HepG2 (cell line): Measurements from ENCODE around the gene HSF2BP. TPM values are rescaled to one million over a fixed set of nuclear protein-coding genes. Genes with fewer than 3 reads are reported as not detected.
A peak's percentile ranks its signal among the peaks of the same experiment; 100 is the strongest.

Experiments
- ATAC-seq: fragments of 200-7000 bp; cut with Tn5 transposase; 3 replicates; pipeline ENCODE4 v1.9.1; 2020; ENCODE audit warnings: mild to moderate bottlenecking, moderate library complexity
- BruUV-seq: library from RNA; stranded (reverse); fragments of 400-500 nt; replicated peaks from 2 replicates; lab custom pipeline; 2021; lab: Mats Ljungman, UMichigan
- CTCF ChIA-PET: fragments of 300-600 bp; formaldehyde crosslinking; extraction: SDS; loops from one replicate; lab custom pipeline; 2021; ENCODE audit warnings: low total read pairs, inconsistent platforms, low intra/inter-chr PET ratio; lab: Yijun Ruan, JAX
- POLR2A ChIA-PET: fragments of 350-600 bp; sonication (Branson Sonifier 250); formaldehyde crosslinking; loops from one replicate; lab custom pipeline; 2020; ENCODE audit warnings: antibody characterized with exemption, inconsistent platforms; lab: Yijun Ruan, JAX
- DNase-seq: peaks from one replicate; pipeline ENCODE4 v3.0.0-alpha.2; 2015; ENCODE audit warnings: low spot score
- FAIRE-seq: peaks from 3 replicates; lab custom pipeline; 2011; peaks lifted over from hg19 to GRCh38; lab: Jason Lieb, UNC
- H2AFZ ChIP-seq: one replicate; pipeline ENCODE4 v1.6.1; 2011; ENCODE audit warnings: low read length, inconsistent platforms
- H3K27ac ChIP-seq: fragments of 300-600 bp; 3 replicates; pipeline ENCODE4 v1.8.0; 2011; ENCODE audit warnings: mixed run types, mild to moderate bottlenecking, mixed read lengths, low read length, inconsistent platforms; ENCODE audit not compliant: insufficient read depth; ENCODE audit errors: extremely low read length
- H3K27me3 ChIP-seq, 2 experiments: fragments of 200-600 bp in 1 of 2; 2 replicates in 1 of 2; 3 replicates in 1 of 2; pipeline versions ENCODE4 v1.6.0 to v1.8.0; 2011; ENCODE audit warnings: low read length in 2 of 2, mild to moderate bottlenecking in 2 of 2, moderate library complexity in 2 of 2, inconsistent platforms in 1 of 2; ENCODE audit not compliant: insufficient read depth in 2 of 2, control insufficient read depth in 1 of 2
- H3K36me3 ChIP-seq, 2 experiments: fragments of 200-600 bp in 1 of 2; replicated peaks in 1 of 2; 2 replicates in 1 of 2; 3 replicates in 1 of 2; pipeline versions ENCODE4 v1.5.1 to v1.8.0; 2011; ENCODE audit warnings: low read length in 2 of 2, inconsistent platforms in 1 of 2; ENCODE audit not compliant: insufficient read depth in 2 of 2, control insufficient read depth in 1 of 2
- H3K4me1 ChIP-seq: 2 replicates; pipeline ENCODE4 v1.5.1; 2012; ENCODE audit warnings: low read length, inconsistent platforms; ENCODE audit not compliant: insufficient read depth
- H3K4me2 ChIP-seq: 2 replicates; pipeline ENCODE4 v1.6.0; 2011; ENCODE audit warnings: low read depth, low read length, inconsistent platforms
- H3K4me3 ChIP-seq, 3 experiments: fragments of 200-600 bp in 1 of 3; sonication (generic), shearing (Covaris generic) in 1 of 3; replicated peaks in 1 of 3; 2 replicates each; pipeline ENCODE4 v1.5.1; 2011 to 2016; ENCODE audit warnings: low read length in 3 of 3, inconsistent platforms in 2 of 3, low read depth in 2 of 3, mild to moderate bottlenecking in 2 of 3, control low read depth in 1 of 3, mixed read lengths in 1 of 3; ENCODE audit not compliant: insufficient read depth in 1 of 3
- H3K79me2 ChIP-seq: one replicate; pipeline ENCODE4 v1.6.1; 2011; ENCODE audit warnings: low read length, inconsistent platforms; ENCODE audit not compliant: insufficient read depth
- H3K9ac ChIP-seq: 2 replicates; pipeline ENCODE4 v1.6.0; 2011; ENCODE audit warnings: mild to moderate bottlenecking, low read depth, low read length, inconsistent platforms; ENCODE audit not compliant: insufficient read depth
- H3K9me3 ChIP-seq: 2 replicates; pipeline ENCODE4 v1.5.1; 2012; ENCODE audit warnings: mild to moderate bottlenecking, low read length
- H4K20me1 ChIP-seq: 2 replicates; pipeline ENCODE4 v1.6.0; 2011; ENCODE audit warnings: inconsistent platforms, mild to moderate bottlenecking, low read length, moderate library complexity; ENCODE audit not compliant: insufficient read depth
- ARNT ChIP-seq: fragments of 450-650 bp; IDR thresholded peaks from 2 replicates; pipeline ENCODE4 v1.6.1; 2017
- CC2D1A ChIP-seq: sonication (generic); formaldehyde crosslinking; IDR thresholded peaks from 2 replicates; pipeline ENCODE4 v1.8.1; 2023; ENCODE audit warnings: mild to moderate bottlenecking, missing genetic modification reagents
- HOXA9 ChIP-seq: sonication (generic); formaldehyde crosslinking; IDR thresholded peaks from 2 replicates; pipeline ENCODE4 v1.8.1; 2022; ENCODE audit warnings: missing genetic modification reagents, mild to moderate bottlenecking, moderate library complexity, borderline replicate concordance
- POLR2A ChIP-seq, 2 experiments: IDR thresholded peaks; 2 replicates each; pipeline ENCODE4 v1.6.1; 2011; ENCODE audit warnings: low read depth in 2 of 2, low read length in 2 of 2, mild to moderate bottlenecking in 1 of 2, moderate library complexity in 1 of 2; ENCODE audit not compliant: insufficient read depth in 1 of 2
- PRDM10 ChIP-seq: sonication (generic); formaldehyde crosslinking; IDR thresholded peaks from 2 replicates; pipeline ENCODE4 v1.4.0; 2020; ENCODE audit warnings: low read depth, missing genetic modification reagents
- SIN3A ChIP-seq: IDR thresholded peaks from 2 replicates; pipeline ENCODE4 v1.6.1; 2011; ENCODE audit warnings: low read depth, mild to moderate bottlenecking, control low read depth, low read length, borderline replicate concordance
- ZFP37 ChIP-seq: sonication (generic); formaldehyde crosslinking; IDR thresholded peaks from 2 replicates; pipeline ENCODE4 v1.4.0; 2020; ENCODE audit warnings: missing genetic modification reagents, borderline replicate concordance
- ZNF3 ChIP-seq: IDR thresholded peaks from 2 replicates; pipeline ENCODE4 v1.7.0; 2017; ENCODE audit warnings: inconsistent platforms
- ZNF333 ChIP-seq: sonication (generic); formaldehyde crosslinking; IDR thresholded peaks from 2 replicates; pipeline ENCODE4 v1.4.0; 2020; ENCODE audit warnings: mild to moderate bottlenecking, missing genetic modification reagents, borderline replicate concordance
- ZNF839 ChIP-seq: sonication (generic); formaldehyde crosslinking; IDR thresholded peaks from 2 replicates; pipeline ENCODE4 v1.4.0; 2020; ENCODE audit warnings: missing genetic modification reagents, mild to moderate bottlenecking, borderline replicate concordance
- ZNF850 ChIP-seq: sonication (generic); formaldehyde crosslinking; conservative IDR thresholded peaks from 2 replicates; pipeline ENCODE4 v1.9.0; 2021; ENCODE audit warnings: mild to moderate bottlenecking, missing genetic modification reagents
- WGBS: methylation state at CpG from one replicate; pipeline ENCODE4 v1.1.6; 2017; ENCODE audit warnings: low lambda C conversion rate; 5-methylcytosine and 5-hydroxymethylcytosine counted together
- in situ Hi-C: cut with HindIII; loops from 2 replicates; pipeline ENCODE4 v1.10.0; 2017; ENCODE audit warnings: low pct_unique_long_range_greater_than_20kb; ENCODE audit not compliant: extremely low pct_ligation_motif_present
- intact Hi-C: fragments of 100-400 bp; cut with micrococcal nuclease; formaldehyde crosslinking; loops from one replicate; pipeline ENCODE4 v1.10.0; 2022; ENCODE audit not compliant: unreplicated experiment
- polyA plus RNA-seq, 8 experiments: library from polyadenylated mRNA; depleted of rRNA in 3 of 8; stranded (reverse) in 7 of 8; unstranded in 1 of 8; fragments of >200 nt; fragmentation: Illumina TruSeq in 4 of 8; extraction: Trizol in 4 of 8; gene quantifications; 2 replicates each; pipeline versions ENCODE4 v1.2.1 to v1.2.3, GENCODE V29; 2011 to 2016; ENCODE audit warnings: low read depth in 4 of 8, missing spikeins in 1 of 8, mixed read lengths in 1 of 8; ENCODE audit not compliant: insufficient read depth in 1 of 8
- total RNA-seq, 5 experiments: library from RNA; depleted of rRNA; stranded (reverse); fragments of >200 nt; fragmentation: Illumina TruSeq; extraction: Trizol; gene quantifications; 2 replicates each; pipeline ENCODE4 v1.2.3, GENCODE V29; 2016; ENCODE audit warnings: low read depth in 1 of 5
- TF ChIP-seq, protein P1 (sequence below): sonication (generic); formaldehyde crosslinking; IDR thresholded peaks from 2 replicates; pipeline ENCODE4 v1.4.0; 2020; ENCODE audit warnings: mild to moderate bottlenecking, missing genetic modification reagents
- TF ChIP-seq, protein P2 (sequence below): sonication (generic); formaldehyde crosslinking; IDR thresholded peaks from 2 replicates; pipeline ENCODE4 v1.8.1; 2022; ENCODE audit warnings: mild to moderate bottlenecking, missing genetic modification reagents
- TF ChIP-seq, protein P3 (sequence below): sonication (generic); formaldehyde crosslinking; IDR thresholded peaks from 2 replicates; pipeline ENCODE4 v1.4.0; 2020; ENCODE audit warnings: mild to moderate bottlenecking, missing genetic modification reagents

The HSF2BP gene
- total and polyA plus RNA-seq, 2 of the 13 experiments (the other 11 are each of a cell fraction or from before 2014, with no cell fraction given): 0.67 to 2.2 TPM

DNA sequence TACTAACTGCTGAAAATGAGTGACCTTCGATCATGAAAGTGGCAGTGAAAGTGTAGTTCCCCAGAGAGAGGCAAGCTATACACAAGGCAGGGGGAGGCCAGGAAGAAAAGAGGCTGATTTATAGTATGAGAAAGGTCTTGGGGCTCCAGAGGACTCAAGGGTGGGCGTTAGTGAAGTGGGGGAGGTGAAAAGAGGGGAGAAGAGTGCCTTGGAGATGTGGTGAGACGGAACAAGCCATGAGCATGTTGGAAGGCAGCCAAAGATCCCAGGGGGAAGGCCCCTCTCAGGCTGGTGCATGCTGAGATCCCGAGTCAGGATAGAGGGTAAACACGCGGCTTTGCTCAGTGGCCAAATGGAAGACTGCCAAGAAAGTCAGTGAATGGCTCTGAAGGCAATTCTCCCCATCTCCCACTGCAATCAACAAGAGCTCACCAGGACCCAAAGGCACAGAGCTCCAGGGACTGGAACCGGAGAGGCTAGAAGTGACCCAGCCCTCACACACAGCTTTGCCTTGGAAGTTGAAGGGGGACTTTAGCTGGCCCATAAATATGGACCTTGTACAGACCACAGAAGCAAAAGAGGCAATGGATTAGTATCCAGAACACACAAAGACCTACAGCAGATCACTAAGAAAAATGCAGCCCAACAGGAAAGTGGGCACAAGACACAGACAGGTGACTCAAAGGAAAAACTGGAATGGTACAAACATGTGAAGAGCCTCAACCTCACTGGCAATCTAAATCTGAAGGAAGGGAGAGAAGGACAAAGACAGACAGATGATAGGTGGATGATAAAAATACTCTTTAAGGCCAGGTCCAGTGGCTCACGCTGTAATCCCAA is 49.6 kb downstream of the HSF2BP start:
- Histone ChIP-seq H3K79me2 (no peaks in the 10 kb centered on the region), H4K20me1 (no peaks in the 10 kb centered on the region), H3K9ac (peak overlapping the region; percentile 68), H3K4me1 (peaks cover 67% of the 10 kb centered on the region), H3K36me3 (no peaks in the 10 kb centered on the region), H3K27me3 (no peaks in the 10 kb centered on the region), H3K4me3 (peak overlapping the region in 2 of 3 experiments; percentile 11 to 32; a peak in 2 of 6 replicates), H3K9me3 (no peaks in the 10 kb centered on the region), H2AFZ (peak overlapping the region; percentile 93), H3K27ac (peak overlapping the region; percentile 93), H3K4me2 (peak overlapping the region; percentile 69)
- ChIA-PET POLR2A (interaction anchor here (0.6 to 1.8 kb wide), 9 partner anchors 9 to 399 kb away, joined by 3 to 12 read pairs (median 3); no protein-coding TSS in a partner anchor), CTCF (no interaction called here)
- BruUV-seq: TSS peak; percentile 77
- FAIRE-seq (peak; percentile 83), DNase-seq (peak; percentile 89), ATAC-seq (peak; percentile 80)
- 16% methylated on average over 6 of the region's 8 CpGs for WGBS
- in situ Hi-C loops: no loop called here
- intact Hi-C loops: no loop called here
- TF ChIP-seq SIN3A (no peak), POLR2A (IDR thresholded peaks at IDR 0.05; ENCODE audit: insufficient read depth in 1 of 2, low read depth in 2 of 2, low read length in 2 of 2) (peak in 1 of 2 experiments; percentile 28; a peak in 1 of 4 replicates), ARNT (no peak), ZNF333 (CRISPR knock-in tag) (no peak), PRDM10 (CRISPR knock-in tag) (peak; percentile 86), HOXA9 (CRISPR knock-in tag) (no peak), ZNF839 (no peak), ZNF850 (CRISPR knock-in tag) (no peak), ZFP37 (0 out of 2 replicates have a peak, but pooled peaks have one; percentile 54), ZNF3 (CRISPR knock-in tag) (no peak), CC2D1A (CRISPR knock-in tag) (no peak)
- TF ChIP-seq, protein P1, sequence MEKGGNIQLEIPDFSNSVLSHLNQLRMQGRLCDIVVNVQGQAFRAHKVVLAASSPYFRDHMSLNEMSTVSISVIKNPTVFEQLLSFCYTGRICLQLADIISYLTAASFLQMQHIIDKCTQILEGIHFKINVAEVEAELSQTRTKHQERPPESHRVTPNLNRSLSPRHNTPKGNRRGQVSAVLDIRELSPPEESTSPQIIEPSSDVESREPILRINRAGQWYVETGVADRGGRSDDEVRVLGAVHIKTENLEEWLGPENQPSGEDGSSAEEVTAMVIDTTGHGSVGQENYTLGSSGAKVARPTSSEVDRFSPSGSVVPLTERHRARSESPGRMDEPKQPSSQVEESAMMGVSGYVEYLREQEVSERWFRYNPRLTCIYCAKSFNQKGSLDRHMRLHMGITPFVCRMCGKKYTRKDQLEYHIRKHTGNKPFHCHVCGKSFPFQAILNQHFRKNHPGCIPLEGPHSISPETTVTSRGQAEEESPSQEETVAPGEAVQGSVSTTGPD: no peak
- TF ChIP-seq, protein P2, sequence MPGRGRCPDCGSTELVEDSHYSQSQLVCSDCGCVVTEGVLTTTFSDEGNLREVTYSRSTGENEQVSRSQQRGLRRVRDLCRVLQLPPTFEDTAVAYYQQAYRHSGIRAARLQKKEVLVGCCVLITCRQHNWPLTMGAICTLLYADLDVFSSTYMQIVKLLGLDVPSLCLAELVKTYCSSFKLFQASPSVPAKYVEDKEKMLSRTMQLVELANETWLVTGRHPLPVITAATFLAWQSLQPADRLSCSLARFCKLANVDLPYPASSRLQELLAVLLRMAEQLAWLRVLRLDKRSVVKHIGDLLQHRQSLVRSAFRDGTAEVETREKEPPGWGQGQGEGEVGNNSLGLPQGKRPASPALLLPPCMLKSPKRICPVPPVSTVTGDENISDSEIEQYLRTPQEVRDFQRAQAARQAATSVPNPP (CRISPR knock-in tag): no peak
- TF ChIP-seq, protein P3, sequence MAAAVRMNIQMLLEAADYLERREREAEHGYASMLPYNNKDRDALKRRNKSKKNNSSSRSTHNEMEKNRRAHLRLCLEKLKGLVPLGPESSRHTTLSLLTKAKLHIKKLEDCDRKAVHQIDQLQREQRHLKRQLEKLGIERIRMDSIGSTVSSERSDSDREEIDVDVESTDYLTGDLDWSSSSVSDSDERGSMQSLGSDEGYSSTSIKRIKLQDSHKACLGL (CRISPR knock-in tag): no peak
